ENCODE data around the gene KLHL22. TPM values are rescaled to one million over a fixed set of nuclear protein-coding genes. Genes with fewer than 3 reads are reported as not detected.
"Not testable (repeated sequence)": the region's sequence is repeated elsewhere in the genome, so short reads cannot be mapped to it uniquely, and the experiment has no call there.

Gene KLHL22
- total RNA-seq, 1 donor, result 36.9 TPM

DNA sequence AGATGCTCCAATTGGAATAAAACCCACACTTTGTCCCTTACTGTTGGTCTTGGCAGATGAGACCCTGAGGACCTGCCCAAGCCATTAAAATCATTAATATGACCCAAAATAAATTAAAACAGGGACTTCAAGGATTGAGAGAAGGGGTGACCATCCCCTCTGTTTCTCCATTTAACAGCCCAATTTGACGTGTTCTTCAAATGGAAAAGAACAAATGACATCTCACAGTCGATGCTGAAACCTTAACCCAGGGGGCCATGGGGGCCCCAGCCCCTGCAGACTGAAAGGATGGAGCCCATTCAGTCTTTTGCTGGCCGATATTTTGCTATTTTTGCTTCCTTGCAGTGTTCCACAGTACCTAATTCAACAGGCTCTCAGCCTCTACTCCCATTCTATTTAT is 81.1 kb downstream of the KLHL22 start:
- Histone ChIP-seq H3K27ac (ENCODE audit: low read depth, low read length) (no peak overlapping the region), H3K9me3 (ENCODE audit: low read depth, low read length) (no peaks in the 10 kb centered on the region), H2AFZ (ENCODE audit: low read length) (no peak overlapping the region), H3K4me1 (ENCODE audit: insufficient read depth, low read length) (no peaks in the 10 kb centered on the region), H3K27me3 (ENCODE audit: insufficient read depth, low read length) (no peaks in the 10 kb centered on the region), H3K4me3 (ENCODE audit: insufficient read depth, low read length) (no peak overlapping the region), H3K4me2 (ENCODE audit: insufficient read depth, low read length) (no peak overlapping the region), H3K36me3 (ENCODE audit: insufficient read depth, low read length) (no peaks in the 10 kb centered on the region), H3K79me2 (ENCODE audit: insufficient read depth, low read length) (no peaks in the 10 kb centered on the region), H4K20me1 (ENCODE audit: insufficient read depth, low read length) (no peaks in the 10 kb centered on the region)
- DNase-seq (ENCODE audit: insufficient read length, low spot score, missing footprints), result no peak
- TF ChIP-seq, protein P1, sequence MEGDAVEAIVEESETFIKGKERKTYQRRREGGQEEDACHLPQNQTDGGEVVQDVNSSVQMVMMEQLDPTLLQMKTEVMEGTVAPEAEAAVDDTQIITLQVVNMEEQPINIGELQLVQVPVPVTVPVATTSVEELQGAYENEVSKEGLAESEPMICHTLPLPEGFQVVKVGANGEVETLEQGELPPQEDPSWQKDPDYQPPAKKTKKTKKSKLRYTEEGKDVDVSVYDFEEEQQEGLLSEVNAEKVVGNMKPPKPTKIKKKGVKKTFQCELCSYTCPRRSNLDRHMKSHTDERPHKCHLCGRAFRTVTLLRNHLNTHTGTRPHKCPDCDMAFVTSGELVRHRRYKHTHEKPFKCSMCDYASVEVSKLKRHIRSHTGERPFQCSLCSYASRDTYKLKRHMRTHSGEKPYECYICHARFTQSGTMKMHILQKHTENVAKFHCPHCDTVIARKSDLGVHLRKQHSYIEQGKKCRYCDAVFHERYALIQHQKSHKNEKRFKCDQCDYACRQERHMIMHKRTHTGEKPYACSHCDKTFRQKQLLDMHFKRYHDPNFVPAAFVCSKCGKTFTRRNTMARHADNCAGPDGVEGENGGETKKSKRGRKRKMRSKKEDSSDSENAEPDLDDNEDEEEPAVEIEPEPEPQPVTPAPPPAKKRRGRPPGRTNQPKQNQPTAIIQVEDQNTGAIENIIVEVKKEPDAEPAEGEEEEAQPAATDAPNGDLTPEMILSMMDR (IDR thresholded peaks at IDR 0.05; ENCODE audit: extremely low read depth, low read depth, low read length), result no peak

DNA sequence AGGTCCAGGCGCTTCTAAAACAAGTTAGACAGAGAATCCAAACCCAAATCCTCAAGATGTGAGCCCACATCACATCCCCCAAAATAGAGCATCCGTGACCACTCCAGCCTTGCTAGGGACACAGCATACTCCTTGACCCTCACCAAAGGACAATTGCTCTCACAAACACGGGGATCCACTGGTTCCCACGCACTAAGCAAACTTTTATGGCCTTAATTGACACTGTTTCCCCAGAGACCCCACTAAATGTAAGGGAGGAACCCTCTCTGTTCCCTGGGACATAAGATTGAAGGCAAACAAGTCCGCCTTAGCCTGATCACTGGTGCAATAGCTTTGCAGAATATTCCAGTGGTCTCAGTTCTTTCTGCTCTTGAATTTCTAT is 81.5 kb downstream of the KLHL22 start:
- TF ChIP-seq, protein P1 (IDR thresholded peaks at IDR 0.05; ENCODE audit: extremely low read depth, low read depth, low read length), result no peak
- Histone ChIP-seq H3K9me3 (ENCODE audit: low read depth, low read length) (no peaks in the 10 kb centered on the region), H3K27me3 (ENCODE audit: insufficient read depth, low read length) (no peaks in the 10 kb centered on the region), H4K20me1 (ENCODE audit: insufficient read depth, low read length) (no peaks in the 10 kb centered on the region), H3K4me2 (ENCODE audit: insufficient read depth, low read length) (no peak overlapping the region), H3K36me3 (ENCODE audit: insufficient read depth, low read length) (no peaks in the 10 kb centered on the region), H2AFZ (ENCODE audit: low read length) (no peak overlapping the region), H3K4me1 (ENCODE audit: insufficient read depth, low read length) (no peaks in the 10 kb centered on the region), H3K27ac (ENCODE audit: low read depth, low read length) (no peak overlapping the region), H3K4me3 (ENCODE audit: insufficient read depth, low read length) (no peak overlapping the region), H3K79me2 (ENCODE audit: insufficient read depth, low read length) (no peaks in the 10 kb centered on the region)
- peak; percentile 31 for DNase-seq (ENCODE audit: insufficient read length, low spot score, missing footprints)

DNA sequence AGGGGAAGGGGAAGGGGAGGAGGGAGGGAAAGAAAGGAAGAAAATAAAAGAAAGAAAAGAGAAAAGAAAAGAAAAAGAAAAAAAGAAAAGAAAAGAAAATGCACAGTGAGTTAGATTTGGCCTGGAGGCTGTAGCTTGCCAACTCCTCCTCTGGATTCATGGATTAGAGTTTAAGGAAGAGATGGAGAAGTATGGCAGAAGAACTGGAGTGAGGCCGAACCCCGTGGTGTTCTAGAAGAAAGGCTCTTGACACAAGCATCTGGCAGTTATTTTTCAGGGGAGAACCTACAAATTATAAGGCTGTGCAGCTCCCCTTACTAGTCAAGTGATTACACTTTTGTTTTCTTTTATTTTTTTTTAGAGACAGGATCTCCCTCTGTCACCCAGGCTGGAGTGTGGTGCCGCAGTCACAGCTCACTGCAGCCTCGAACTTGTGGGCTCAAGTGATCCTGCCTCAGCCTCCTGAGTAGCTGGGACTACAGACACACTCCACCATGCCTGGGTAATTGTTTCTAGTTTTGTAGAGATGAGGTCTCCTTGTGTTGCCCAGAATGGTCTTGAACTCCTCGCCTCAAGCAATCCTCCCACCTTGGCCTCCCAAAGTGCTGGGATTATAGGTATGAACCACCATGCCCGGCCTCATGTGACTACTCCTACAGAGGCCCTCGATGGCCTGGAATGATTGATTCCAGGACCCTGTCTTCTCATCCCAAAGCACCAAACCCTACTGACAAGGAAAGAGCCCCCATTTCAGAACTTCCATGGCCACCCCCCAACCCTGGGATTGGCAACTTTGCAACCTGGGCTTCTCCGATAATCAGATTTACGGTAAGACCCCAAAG is 82.2 kb downstream of the KLHL22 start:
- Histone ChIP-seq H3K9me3 (ENCODE audit: low read depth, low read length) (no peaks in the 10 kb centered on the region), H3K27me3 (ENCODE audit: insufficient read depth, low read length) (no peaks in the 10 kb centered on the region), H4K20me1 (ENCODE audit: insufficient read depth, low read length) (no peaks in the 10 kb centered on the region), H3K36me3 (ENCODE audit: insufficient read depth, low read length) (no peaks in the 10 kb centered on the region), H2AFZ (ENCODE audit: low read length) (no peak overlapping the region), H3K79me2 (ENCODE audit: insufficient read depth, low read length) (no peaks in the 10 kb centered on the region), H3K27ac (ENCODE audit: low read depth, low read length) (no peak overlapping the region), H3K4me2 (ENCODE audit: insufficient read depth, low read length) (no peak overlapping the region), H3K4me1 (ENCODE audit: insufficient read depth, low read length) (no peaks in the 10 kb centered on the region), H3K4me3 (ENCODE audit: insufficient read depth, low read length) (no peak overlapping the region)
- TF ChIP-seq, protein P1 (IDR thresholded peaks at IDR 0.05; ENCODE audit: extremely low read depth, low read depth, low read length), result no peak
- DNase-seq (ENCODE audit: insufficient read length, low spot score, missing footprints), result no peak

DNA sequence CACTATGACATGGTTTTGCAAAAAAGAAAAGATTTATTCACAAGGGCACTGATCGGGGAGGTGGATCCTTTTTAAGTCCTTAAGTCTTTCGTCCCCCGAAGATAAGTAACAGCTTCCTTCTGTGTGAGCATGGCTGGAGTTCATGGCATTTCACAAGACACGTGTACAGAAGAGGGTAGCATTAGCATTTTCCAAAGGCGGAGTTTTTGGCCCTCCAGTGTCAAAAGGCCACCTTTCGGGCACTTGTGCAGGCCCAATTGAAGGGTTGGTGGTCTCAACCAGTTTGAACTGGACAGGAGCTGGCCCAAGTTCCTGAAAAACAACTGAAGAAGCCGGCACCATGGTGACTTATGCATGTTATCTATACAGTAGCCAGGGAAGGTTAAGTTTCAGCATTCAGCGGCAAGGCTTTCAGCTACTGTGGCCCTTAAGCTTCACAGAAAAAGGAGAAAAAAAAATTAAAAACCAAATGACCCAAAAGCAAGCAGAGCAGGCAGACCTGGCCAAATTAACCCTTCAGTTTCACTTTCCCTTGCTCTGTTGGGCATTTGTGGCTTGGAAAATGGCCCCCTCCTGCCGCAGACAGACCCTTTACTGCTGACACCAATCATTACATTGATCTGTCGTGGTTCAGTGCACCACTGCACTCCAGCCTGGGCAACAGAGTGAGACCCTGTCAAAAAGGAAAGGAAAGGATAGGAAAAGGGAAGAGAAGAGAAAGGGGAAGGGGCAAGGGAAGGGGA is 83.0 kb downstream of the KLHL22 start:
- Histone ChIP-seq H3K4me3 (ENCODE audit: insufficient read depth, low read length) (no peak overlapping the region), H3K27me3 (ENCODE audit: insufficient read depth, low read length) (no peaks in the 10 kb centered on the region), H2AFZ (ENCODE audit: low read length) (no peak overlapping the region), H3K27ac (ENCODE audit: low read depth, low read length) (no peak overlapping the region), H3K36me3 (ENCODE audit: insufficient read depth, low read length) (no peaks in the 10 kb centered on the region), H3K4me1 (ENCODE audit: insufficient read depth, low read length) (no peaks in the 10 kb centered on the region), H4K20me1 (ENCODE audit: insufficient read depth, low read length) (no peaks in the 10 kb centered on the region), H3K79me2 (ENCODE audit: insufficient read depth, low read length) (no peaks in the 10 kb centered on the region), H3K9me3 (ENCODE audit: low read depth, low read length) (no peaks in the 10 kb centered on the region), H3K4me2 (ENCODE audit: insufficient read depth, low read length) (no peak overlapping the region)
- TF ChIP-seq, protein P1 (IDR thresholded peaks at IDR 0.05; ENCODE audit: extremely low read depth, low read depth, low read length), result no peak
- no peak for DNase-seq (ENCODE audit: insufficient read length, low spot score, missing footprints)

DNA sequence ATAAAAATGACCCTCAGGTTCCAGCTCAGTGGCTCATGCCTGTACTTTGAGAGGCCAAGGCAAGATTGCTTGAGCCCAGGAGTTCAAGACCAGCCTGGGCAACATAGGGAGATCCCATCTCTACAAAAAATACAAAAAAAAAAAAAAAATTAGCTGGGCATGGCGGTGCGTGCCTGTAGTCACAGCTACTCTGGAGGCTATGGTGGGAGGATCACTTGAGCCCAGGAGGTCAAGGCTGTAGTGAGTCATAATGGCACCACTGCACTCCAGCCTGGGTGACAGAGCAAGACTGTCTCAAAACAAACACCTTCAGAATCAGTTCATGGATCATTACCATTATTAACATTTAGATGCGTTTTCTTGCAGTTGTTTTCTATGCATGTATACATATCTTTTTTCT is 86.2 kb downstream of the KLHL22 start:
- H2AFZ ChIP-seq (ENCODE audit: low read length); H3K9me3 ChIP-seq (ENCODE audit: low read depth, low read length); H4K20me1 ChIP-seq (ENCODE audit: insufficient read depth, low read length); H3K4me1 ChIP-seq (ENCODE audit: insufficient read depth, low read length); H3K4me3 ChIP-seq (ENCODE audit: insufficient read depth, low read length); H3K27ac ChIP-seq (ENCODE audit: low read depth, low read length); H3K79me2 ChIP-seq (ENCODE audit: insufficient read depth, low read length); DNase-seq (ENCODE audit: insufficient read length, low spot score, missing footprints); H3K27me3 ChIP-seq (ENCODE audit: insufficient read depth, low read length); H3K36me3 ChIP-seq (ENCODE audit: insufficient read depth, low read length); H3K4me2 ChIP-seq (ENCODE audit: insufficient read depth, low read length): not testable (repeated sequence)
